DOHH2 (cell line): ENCODE data around the gene GSX2.

ENCODE experiments used
- H3F3A ChIP-seq: fragments of 200-600 bp; sonication (generic), shearing (Covaris generic); 2 replicates; pipeline ENCODE4 v1.6.0; 2016; ENCODE audit warnings: antibody characterized with exemption, mild to moderate bottlenecking; ENCODE audit not compliant: control insufficient read depth, insufficient read depth
- H3K27ac ChIP-seq: fragments of 200-600 bp; sonication (generic); 2 replicates; pipeline ENCODE4 v1.5.1; 2014; ENCODE audit warnings: low read depth, mild to moderate bottlenecking, low read length, moderate library complexity
- H3K27me3 ChIP-seq: fragments of 200-600 bp; sonication (generic); 2 replicates; pipeline ENCODE4 v1.6.1; 2014; ENCODE audit warnings: mild to moderate bottlenecking, low read length, mixed read lengths; ENCODE audit not compliant: control insufficient read depth
- H3K36me3 ChIP-seq: fragments of 200-600 bp; sonication (generic); 2 replicates; pipeline ENCODE4 v1.6.1; 2014; ENCODE audit warnings: mild to moderate bottlenecking, low read length, moderate library complexity, mixed read lengths; ENCODE audit not compliant: control insufficient read depth
- H3K4me1 ChIP-seq: fragments of 200-600 bp; sonication (generic); 2 replicates; pipeline ENCODE4 v1.6.1; 2014; ENCODE audit warnings: mild to moderate bottlenecking, low read length, mixed read lengths; ENCODE audit not compliant: control insufficient read depth
- H3K4me2 ChIP-seq: fragments of 200-600 bp; sonication (generic); 2 replicates; pipeline ENCODE4 v1.6.0; 2014; ENCODE audit warnings: mild to moderate bottlenecking, low read length, moderate library complexity
- H3K4me3 ChIP-seq: fragments of 200-600 bp; sonication (generic); 2 replicates; pipeline ENCODE4 v1.5.1; 2014; ENCODE audit warnings: mild to moderate bottlenecking, low read length, mixed read lengths
- H3K79me2 ChIP-seq: fragments of 200-600 bp; sonication (generic); 2 replicates; pipeline ENCODE4 v1.6.1; 2014; ENCODE audit warnings: mild to moderate bottlenecking, low read length, mixed read lengths; ENCODE audit not compliant: control insufficient read depth
- H3K9me2 ChIP-seq: fragments of 200-600 bp; sonication (generic); replicated peaks from 2 replicates; pipeline ENCODE4 v1.6.1; 2014; ENCODE audit warnings: mild to moderate bottlenecking, low read length, mixed read lengths; ENCODE audit not compliant: control insufficient read depth
- H3K9me3 ChIP-seq: fragments of 200-600 bp; sonication (generic); 2 replicates; pipeline ENCODE4 v1.6.1; 2014; ENCODE audit warnings: antibody characterized with exemption, low read length, mixed read lengths; ENCODE audit not compliant: control insufficient read depth, insufficient read depth
- H4K20me1 ChIP-seq: fragments of 200-600 bp; sonication (generic); 2 replicates; pipeline ENCODE4 v1.6.0; 2014; ENCODE audit warnings: low read depth, mild to moderate bottlenecking, antibody characterized with exemption, low read length, moderate library complexity; ENCODE audit not compliant: control insufficient read depth, insufficient read depth
- CTCF ChIP-seq: fragments of 200-600 bp; sonication (generic); IDR thresholded peaks from one replicate; pipeline ENCODE4 v1.5.1; 2014; ENCODE audit warnings: antibody characterized with exemption, mild to moderate bottlenecking, low read depth, low read length; ENCODE audit not compliant: poor library complexity, severe bottlenecking
- EZH2phosphoT487 ChIP-seq: fragments of 200-600 bp; sonication (generic); IDR thresholded peaks from 2 replicates; pipeline ENCODE4 v1.6.1; 2017; ENCODE audit warnings: borderline replicate concordance, mild to moderate bottlenecking, antibody characterized with exemption, low read length, moderate library complexity, mixed read lengths

The GSX2 gene

GRCh38 chr4:54149323-54149722, 49.4 kb downstream of the GSX2 start:
- H3K9me3 ChIP-seq = 0 out of 2 replicates have a peak, but pooled peaks cover 9% of the 10 kb centered on the region
- no peak overlapping the region for H3K4me2 ChIP-seq
- no peaks in the 10 kb centered on the region for H3F3A ChIP-seq
- no peak overlapping the region for H3K27ac ChIP-seq
- no peaks in the 10 kb centered on the region for H4K20me1 ChIP-seq
- H3K27me3 ChIP-seq = no peaks in the 10 kb centered on the region
- no peak overlapping the region for H3K4me3 ChIP-seq
- H3K4me1 ChIP-seq = peaks cover 6% of the 10 kb centered on the region
- H3K9me2 ChIP-seq = no peaks in the 10 kb centered on the region
- H3K36me3 ChIP-seq = no peaks in the 10 kb centered on the region
- no peak for TF ChIP-seq EZH2phosphoT487
- TF ChIP-seq CTCF = no peak
- no peaks in the 10 kb centered on the region for H3K79me2 ChIP-seq
